CD4-positive, CD25-positive, alpha-beta regulatory T cell (primary cell): ENCODE measurements around the gene THBS1. TPM values are rescaled to one million over a fixed set of nuclear protein-coding genes. Genes with fewer than 3 reads are reported as not detected.
A peak's percentile ranks its signal among the peaks of the same experiment; 100 is the strongest.

ENCODE experiments used
- ATAC-seq, 2 donors: fragments of 150-1000 bp; cut with Tn5 transposase; one replicate each; pipeline ENCODE4 v1.10.0; 2021; ENCODE audit warnings: low read depth in 2 of 2, moderate number of reproducible peaks in 2 of 2, moderate library complexity in 1 of 2
- DNase-seq, 3 donors: peaks; one replicate each; pipeline versions ENCODE4 v3.0.0 to v3.0.0-alpha.2; 2012 to 2022; ENCODE audit warnings: mixed read lengths in 1 of 3
- H3K27ac ChIP-seq: one replicate; pipeline ENCODE4 v1.7.0; 2013; ENCODE audit warnings: mild to moderate bottlenecking, low read length; ENCODE audit not compliant: insufficient read depth, poor library complexity, severe bottlenecking
- H3K27me3 ChIP-seq: one replicate; pipeline ENCODE4 v1.7.0; 2013; ENCODE audit warnings: low read length; ENCODE audit not compliant: control insufficient read depth, insufficient read depth
- H3K36me3 ChIP-seq: one replicate; pipeline ENCODE4 v1.7.0; 2013; ENCODE audit warnings: mild to moderate bottlenecking, low read length, moderate library complexity; ENCODE audit not compliant: control insufficient read depth, insufficient read depth
- H3K4me1 ChIP-seq: 2 replicates; pipeline ENCODE4 v1.7.0; 2013; ENCODE audit warnings: mild to moderate bottlenecking, low read length; ENCODE audit not compliant: insufficient read depth, control insufficient read depth, poor library complexity, severe bottlenecking
- H3K4me3 ChIP-seq: one replicate; pipeline ENCODE4 v1.7.0; 2013; ENCODE audit warnings: low read depth, mild to moderate bottlenecking, low read length, moderate library complexity
- H3K9me3 ChIP-seq, 2 experiments: 1 replicate in 1 of 2; 2 replicates in 1 of 2; pipeline ENCODE4 v1.7.0; 2013; ENCODE audit warnings: low read length in 2 of 2, mild to moderate bottlenecking in 1 of 2, moderate library complexity in 1 of 2; ENCODE audit not compliant: control insufficient read depth in 2 of 2
- H3K27ac Mint-ChIP-seq, 3 donors: one replicate each; pipeline ENCODE4 v1.8.0; 2020 to 2022; ENCODE audit warnings: mild to moderate bottlenecking in 3 of 3, mixed read lengths in 3 of 3, moderate library complexity in 2 of 3
- H3K27me3 Mint-ChIP-seq: one replicate; pipeline ENCODE4 v1.8.0; 2022; ENCODE audit warnings: mild to moderate bottlenecking, mixed read lengths
- H3K36me3 Mint-ChIP-seq: one replicate; pipeline ENCODE4 v1.8.0; 2020; ENCODE audit warnings: mixed read lengths
- H3K4me1 Mint-ChIP-seq, 4 donors: one replicate each; pipeline ENCODE4 v1.8.0; 2020 to 2022; ENCODE audit warnings: mixed read lengths in 4 of 4, mild to moderate bottlenecking in 1 of 4
- H3K4me3 Mint-ChIP-seq, 4 donors: one replicate each; pipeline ENCODE4 v1.8.0; 2020 to 2022; ENCODE audit warnings: mild to moderate bottlenecking in 4 of 4, mixed read lengths in 4 of 4, moderate library complexity in 3 of 4
- H3K9me3 Mint-ChIP-seq, 7 donors: one replicate each; pipeline ENCODE4 v1.8.0; 2020 to 2022; ENCODE audit warnings: mixed read lengths in 7 of 7, mild to moderate bottlenecking in 3 of 7, moderate library complexity in 2 of 7
- polyA plus RNA-seq, 4 donors: library from polyadenylated mRNA; unstranded; fragments of 300-500 nt; fragmentation: Illumina TruSeq; gene quantifications; one replicate each; pipeline ENCODE4 v1.2.3, GENCODE V29; 2021
- total RNA-seq: library from RNA; stranded (reverse); gene quantifications from one replicate; pipeline ENCODE4 v1.2.3, GENCODE V29; 2022

The THBS1 gene
- total and polyA plus RNA-seq, 5 donors from 2014 or later, result 0.02 to 9.2 (median 0.05) TPM; not detected in 2

- H3K9me3 ChIP-seq, result no peaks in the 10 kb centered on the region
- no peaks in the 10 kb centered on the region for H3K36me3 ChIP-seq
- H3K27me3 ChIP-seq, result peaks cover 10% of the 10 kb centered on the region
- Mint-ChIP-seq H3K27ac (no peak overlapping the region), H3K36me3 (no peaks in the 10 kb centered on the region), H3K27me3 (peaks cover 38% of the 10 kb centered on the region), H3K9me3 (peaks cover 0 to 1% (median 0%) of the 10 kb centered on the region in 7 donors), H3K4me3 (no peak overlapping the region), H3K4me1 (no peaks in the 10 kb centered on the region)
- DNase-seq (peak in 1 of 3 donors; percentile 4), ATAC-seq (no peak)
- H3K27ac ChIP-seq, result no peak overlapping the region
- H3K4me3 ChIP-seq, result no peak overlapping the region
- no peaks in the 10 kb centered on the region for H3K4me1 ChIP-seq
Measured at GRCh38 chr15:39554746-39555387, 26.0 kb upstream of the THBS1 start.

- Mint-ChIP-seq H3K36me3 (no peaks in the 10 kb centered on the region), H3K9me3 (peaks cover 0 to 1% (median 0%) of the 10 kb centered on the region in 7 donors), H3K27me3 (peaks cover 38% of the 10 kb centered on the region), H3K27ac (no peak overlapping the region), H3K4me1 (no peaks in the 10 kb centered on the region), H3K4me3 (no peak overlapping the region)
- Histone ChIP-seq H3K9me3 (no peaks in the 10 kb centered on the region), H3K27me3 (peaks cover 10% of the 10 kb centered on the region), H3K36me3 (no peaks in the 10 kb centered on the region), H3K4me3 (no peak overlapping the region), H3K27ac (no peak overlapping the region), H3K4me1 (no peaks in the 10 kb centered on the region)
- ATAC-seq (no peak), DNase-seq (no peak)
Measured at GRCh38 chr15:39555885-39556284, 25.0 kb upstream of the THBS1 start.

DNA sequence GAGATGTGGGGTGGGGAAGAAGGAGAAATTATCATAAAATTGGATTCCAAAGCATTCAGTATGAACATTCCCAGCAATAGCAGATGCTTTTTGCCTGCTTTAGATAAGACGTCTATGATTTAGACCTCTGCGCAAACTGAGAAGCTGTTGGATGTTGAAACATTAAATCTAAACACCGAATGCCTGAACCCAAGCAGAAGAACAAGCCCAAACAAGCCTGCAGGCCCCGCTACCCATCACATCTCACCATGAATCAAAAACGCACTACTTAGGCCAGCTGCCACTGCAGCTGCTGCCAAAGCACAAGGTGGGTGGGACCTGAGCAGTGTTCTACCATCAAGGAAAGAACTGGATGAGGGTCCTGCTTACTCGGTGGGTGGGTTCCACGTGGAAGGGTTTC lies 24.4 kb upstream of the THBS1 start:
- H3K36me3 Mint-ChIP-seq, result no peaks in the 10 kb centered on the region
- Histone ChIP-seq H3K27me3 (peaks cover 7% of the 10 kb centered on the region), H3K9me3 (no peaks in the 10 kb centered on the region), H3K27ac (no peak overlapping the region), H3K36me3 (no peaks in the 10 kb centered on the region), H3K4me3 (no peak overlapping the region), H3K4me1 (no peaks in the 10 kb centered on the region)
- no peaks in the 10 kb centered on the region for H3K4me1 Mint-ChIP-seq
- H3K4me3 Mint-ChIP-seq, result no peak overlapping the region
- DNase-seq (no peak), ATAC-seq (no peak)
- no peak overlapping the region for H3K27ac Mint-ChIP-seq
- peaks cover 0 to 1% (median 0%) of the 10 kb centered on the region in 7 donors for H3K9me3 Mint-ChIP-seq
- peaks cover 36% of the 10 kb centered on the region for H3K27me3 Mint-ChIP-seq

- no peaks in the 10 kb centered on the region for H3K36me3 Mint-ChIP-seq
- ATAC-seq (no peak), DNase-seq (no peak)
- H3K27me3 ChIP-seq, result peaks cover 10% of the 10 kb centered on the region
- H3K27ac ChIP-seq, result no peak overlapping the region
- H3K36me3 ChIP-seq, result no peaks in the 10 kb centered on the region
- H3K27me3 Mint-ChIP-seq, result peaks cover 33% of the 10 kb centered on the region
- H3K4me3 Mint-ChIP-seq, result no peak overlapping the region
- H3K4me3 ChIP-seq, result no peak overlapping the region
- H3K9me3 ChIP-seq, result no peaks in the 10 kb centered on the region
- H3K9me3 Mint-ChIP-seq, result peaks cover 0 to 1% (median 0%) of the 10 kb centered on the region in 7 donors
- H3K4me1 Mint-ChIP-seq, result no peaks in the 10 kb centered on the region
- H3K27ac Mint-ChIP-seq, result no peak overlapping the region
- H3K4me1 ChIP-seq, result no peaks in the 10 kb centered on the region
Measured at GRCh38 chr15:39558421-39558820, 22.5 kb upstream of the THBS1 start.

DNA sequence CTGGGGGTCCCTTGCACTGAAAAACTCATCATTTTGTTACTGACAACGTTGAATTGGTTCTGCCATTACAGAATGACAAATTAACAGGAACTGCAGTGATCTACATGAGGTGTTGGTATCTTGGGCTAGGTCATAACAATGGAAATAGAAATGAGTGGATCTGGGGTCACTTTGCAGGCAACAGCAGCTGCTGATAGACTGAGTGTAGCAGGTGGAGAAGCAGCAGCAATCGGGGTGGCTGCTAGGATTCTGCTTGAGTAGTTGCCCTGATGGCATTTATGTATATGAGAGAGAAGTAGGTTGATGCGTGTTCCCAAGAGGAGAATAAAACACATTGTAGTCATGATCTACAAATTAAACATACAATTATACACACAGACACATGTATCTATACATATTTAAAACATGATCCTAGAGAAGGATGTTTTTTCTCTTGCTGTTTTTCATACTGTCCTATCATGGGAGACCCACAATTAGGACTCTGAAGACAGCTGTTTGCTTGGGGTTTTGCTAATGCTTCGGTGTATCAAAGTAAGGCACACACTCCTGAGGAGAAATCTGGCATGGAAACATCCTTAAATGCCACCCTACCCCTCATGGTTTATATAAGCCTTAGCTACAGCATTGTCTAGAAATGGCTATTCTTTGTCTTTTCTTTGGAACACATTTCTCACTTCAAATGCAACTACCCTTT lies 15.8 kb upstream of the THBS1 start:
- Histone ChIP-seq H3K4me3 (no peak overlapping the region), H3K27ac (no peak overlapping the region), H3K36me3 (no peaks in the 10 kb centered on the region), H3K27me3 (peaks cover 17% of the 10 kb centered on the region), H3K9me3 (no peaks in the 10 kb centered on the region), H3K4me1 (no peaks in the 10 kb centered on the region)
- no peak for DNase-seq
- Mint-ChIP-seq H3K36me3 (no peaks in the 10 kb centered on the region), H3K4me1 (no peaks in the 10 kb centered on the region), H3K27ac (no peak overlapping the region), H3K9me3 (no peaks in the 10 kb centered on the region), H3K4me3 (no peak overlapping the region), H3K27me3 (peaks cover 35% of the 10 kb centered on the region)
- ATAC-seq, result no peak

GRCh38 chr15:39565851-39566250 lies 15.0 kb upstream of the THBS1 start:
- H3K27me3 Mint-ChIP-seq, result peaks cover 40% of the 10 kb centered on the region
- no peak overlapping the region for H3K27ac ChIP-seq
- no peaks in the 10 kb centered on the region for H3K4me1 ChIP-seq
- no peaks in the 10 kb centered on the region for H3K36me3 ChIP-seq
- no peak overlapping the region for H3K27ac Mint-ChIP-seq
- no peak overlapping the region for H3K4me3 ChIP-seq
- peaks cover 18% of the 10 kb centered on the region for H3K27me3 ChIP-seq
- H3K36me3 Mint-ChIP-seq, result no peaks in the 10 kb centered on the region
- no peak for ATAC-seq
- no peak overlapping the region for H3K4me3 Mint-ChIP-seq
- no peaks in the 10 kb centered on the region for H3K4me1 Mint-ChIP-seq
- no peak for DNase-seq
- H3K9me3 ChIP-seq, result no peaks in the 10 kb centered on the region
- H3K9me3 Mint-ChIP-seq, result peaks cover 0 to 2% (median 0%) of the 10 kb centered on the region in 7 donors

- H3K4me1 ChIP-seq, result no peaks in the 10 kb centered on the region
- DNase-seq (no peak), ATAC-seq (no peak)
- Mint-ChIP-seq H3K27ac (no peak overlapping the region), H3K9me3 (peaks cover 0 to 4% (median 0%) of the 10 kb centered on the region in 7 donors), H3K4me1 (no peaks in the 10 kb centered on the region), H3K27me3 (peaks cover 48% of the 10 kb centered on the region), H3K4me3 (no peak overlapping the region), H3K36me3 (no peaks in the 10 kb centered on the region)
- H3K27me3 ChIP-seq, result peaks cover 27% of the 10 kb centered on the region
- no peaks in the 10 kb centered on the region for H3K36me3 ChIP-seq
- no peak overlapping the region for H3K4me3 ChIP-seq
- no peaks in the 10 kb centered on the region for H3K9me3 ChIP-seq
- no peak overlapping the region for H3K27ac ChIP-seq
Measured at GRCh38 chr15:39573287-39573686, 7.6 kb upstream of the THBS1 start.

DNA sequence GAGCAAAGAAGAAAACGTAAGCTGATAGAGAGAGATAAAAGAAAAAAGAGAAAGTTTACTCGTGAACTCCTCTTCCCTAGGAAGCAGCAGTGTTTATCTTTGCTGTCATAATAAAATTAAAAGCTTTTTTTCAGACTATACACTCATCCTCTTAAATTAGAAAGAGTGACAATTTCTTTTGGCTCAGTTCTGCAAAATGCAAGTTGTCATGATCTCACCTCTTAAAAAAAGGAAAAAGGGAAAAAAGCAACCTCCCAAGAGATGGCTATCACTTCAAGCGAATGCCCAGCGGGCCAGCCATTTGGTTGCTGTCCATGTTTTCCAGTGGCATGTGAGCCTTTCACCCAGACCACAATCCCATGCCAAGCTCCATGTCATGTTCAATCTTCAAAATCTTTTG lies 7.0 kb upstream of the THBS1 start:
- Mint-ChIP-seq H3K36me3 (no peaks in the 10 kb centered on the region), H3K27me3 (peaks cover 48% of the 10 kb centered on the region)

More for the DNA sequence above, 7.0 kb upstream of the THBS1 start:
- peaks cover 27% of the 10 kb centered on the region for H3K27me3 ChIP-seq
- H3K27ac ChIP-seq, result no peak overlapping the region
- DNase-seq (no peak), ATAC-seq (no peak)
- H3K4me1 Mint-ChIP-seq, result peaks cover 0 to under 1% (median 0%) of the 10 kb centered on the region in 4 donors
- H3K9me3 ChIP-seq, result no peaks in the 10 kb centered on the region
- H3K4me3 ChIP-seq, result no peak overlapping the region
- H3K4me1 ChIP-seq, result no peaks in the 10 kb centered on the region
- H3K9me3 Mint-ChIP-seq, result peaks cover 0 to 4% (median 0%) of the 10 kb centered on the region in 7 donors
- H3K4me3 Mint-ChIP-seq, result no peak overlapping the region
- H3K36me3 ChIP-seq, result no peaks in the 10 kb centered on the region
- no peak overlapping the region for H3K27ac Mint-ChIP-seq
